GM12864 (cell line): Measurements from ENCODE around the gene SIT1.
A peak's percentile ranks its signal among the peaks of the same experiment; 100 is the strongest.

ENCODE experiments used
- DNase-seq: peaks from one replicate; pipeline ENCODE4 v3.0.0-alpha.2; 2011; ENCODE audit warnings: low read depth
- H3K4me3 ChIP-seq: 2 replicates; pipeline ENCODE4 v1.5.1; 2011; ENCODE audit warnings: mild to moderate bottlenecking, low read depth, low read length, control low read depth
- CTCF ChIP-seq: IDR thresholded peaks from 2 replicates; pipeline ENCODE4 v1.5.1; 2011; ENCODE audit warnings: low read depth, mild to moderate bottlenecking, moderate library complexity, low read length, control low read depth, inconsistent platforms; ENCODE audit errors: missing control alignments

Gene SIT1

DNA sequence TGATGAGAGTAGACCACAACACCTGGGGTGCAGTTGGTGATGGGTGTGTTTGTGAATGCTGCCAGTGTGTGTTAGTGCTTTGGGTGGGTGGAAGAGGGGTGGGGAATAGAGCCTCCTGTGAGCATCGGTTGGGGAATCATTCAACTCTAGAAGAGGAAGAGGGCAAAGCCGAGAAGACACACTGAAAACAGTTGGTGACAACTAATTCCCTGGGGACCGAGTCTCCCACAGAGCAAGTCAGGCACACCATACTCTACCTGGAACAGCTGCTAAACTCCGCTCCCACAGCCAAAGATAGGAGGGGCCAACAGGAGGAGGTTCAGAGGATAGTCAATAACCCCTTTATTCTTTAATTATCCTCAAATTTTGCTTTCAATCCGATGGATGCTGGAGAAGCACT lies 15.8 kb upstream of the SIT1 start:
- H3K4me3 ChIP-seq = no peak overlapping the region
- no peak for TF ChIP-seq CTCF
- no peak for DNase-seq

DNA sequence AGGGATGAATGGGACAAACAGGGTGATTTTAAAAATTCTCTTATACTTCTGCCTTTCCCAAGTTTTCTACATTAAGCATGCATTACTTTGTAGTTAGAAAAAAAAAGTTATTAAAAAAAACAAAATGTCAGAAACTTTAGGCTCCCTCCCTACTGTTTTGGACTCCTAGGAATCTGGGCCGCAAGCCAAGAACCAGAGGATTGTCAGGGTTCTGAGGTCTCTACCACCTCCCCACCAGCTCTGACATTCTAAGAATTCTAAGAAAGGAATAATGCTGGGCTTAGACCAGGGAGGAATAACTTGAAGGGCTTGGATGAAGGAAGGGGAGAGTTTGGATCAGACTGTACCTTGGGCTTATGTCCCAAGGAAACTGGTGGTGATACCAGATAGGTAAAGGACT lies 15.3 kb upstream of the SIT1 start:
- no peak for DNase-seq
- no peak overlapping the region for H3K4me3 ChIP-seq
- TF ChIP-seq CTCF = no peak

- no peak for TF ChIP-seq CTCF
- peak overlapping the region; percentile 86 for H3K4me3 ChIP-seq
- no peak for DNase-seq
Observed at GRCh38 chr9:35665471-35665818, 14.7 kb upstream of the SIT1 start.

- peak within 1 kb of the TSS; percentile 86 for H3K4me3 ChIP-seq
- DNase-seq = no peak
- peak; percentile 13 for TF ChIP-seq CTCF
Observed at GRCh38 chr9:35664531-35665470, 14.1 kb upstream of the SIT1 start, which contains the start of gene ARHGEF39. TSS of gene ARHGEF39 (minus strand) at chr9:35665195. CDS start at chr9:35665169, 26 bp downstream.

DNA sequence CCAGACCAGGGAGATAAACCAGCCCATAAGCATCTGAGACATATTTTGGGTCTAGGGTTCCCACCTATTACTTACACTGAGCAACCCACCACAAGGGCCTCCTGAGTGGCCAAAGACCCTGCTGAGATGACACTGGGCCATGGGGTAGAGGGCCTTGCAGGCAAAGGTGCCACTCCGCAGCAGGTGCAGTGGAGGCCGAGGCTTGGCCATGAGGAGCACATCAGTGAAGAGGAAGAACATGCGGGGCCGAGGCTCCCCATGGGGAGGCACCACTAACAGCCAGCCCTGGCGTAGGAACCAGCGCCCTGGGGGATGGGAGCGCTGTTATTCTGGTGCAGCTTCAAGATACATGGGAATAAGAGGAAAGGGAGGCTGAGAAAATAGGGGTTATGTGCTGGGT lies 11.7 kb upstream of the SIT1 start:
- no peak for DNase-seq
- no peak for TF ChIP-seq CTCF
- H3K4me3 ChIP-seq = no peak overlapping the region

DNA sequence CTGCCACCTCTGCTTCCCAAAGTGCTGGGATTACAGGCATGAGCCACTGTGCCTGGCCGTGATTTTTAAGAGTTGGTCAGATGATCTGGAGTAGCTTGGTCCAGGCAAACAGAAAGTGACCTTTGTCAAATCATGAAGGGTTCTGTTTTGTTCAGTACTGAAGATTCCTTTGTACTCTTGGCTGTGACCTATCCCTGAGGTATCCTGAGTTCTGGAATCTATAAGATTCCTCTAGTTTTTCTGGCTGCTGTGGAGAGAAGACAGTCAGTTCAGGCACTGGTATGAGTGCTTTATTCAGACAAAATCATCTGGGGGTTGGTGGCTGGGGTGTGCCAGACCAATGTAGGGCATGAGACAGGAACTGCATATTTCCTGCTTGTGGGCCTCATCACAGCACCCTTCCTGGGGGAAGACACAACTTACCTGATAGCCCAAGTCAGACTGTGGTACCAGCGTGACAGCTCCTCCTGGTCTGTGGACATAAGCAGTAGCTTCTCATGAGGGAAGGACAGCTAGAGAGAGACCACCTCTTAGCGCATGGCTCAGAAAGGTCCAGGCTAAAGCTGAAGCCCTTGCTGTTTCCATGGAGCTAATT lies 11.1 kb upstream of the SIT1 start:
- no peak overlapping the region for H3K4me3 ChIP-seq
- no peak for TF ChIP-seq CTCF
- DNase-seq = no peak
